ENCODE measurements around the gene GCDH. TPM values are rescaled to one million over a fixed set of nuclear protein-coding genes. Genes with fewer than 3 reads are reported as not detected.

Gene GCDH
- total RNA-seq, 1 experiment from 2014 or later, result 24.9 TPM

DNA sequence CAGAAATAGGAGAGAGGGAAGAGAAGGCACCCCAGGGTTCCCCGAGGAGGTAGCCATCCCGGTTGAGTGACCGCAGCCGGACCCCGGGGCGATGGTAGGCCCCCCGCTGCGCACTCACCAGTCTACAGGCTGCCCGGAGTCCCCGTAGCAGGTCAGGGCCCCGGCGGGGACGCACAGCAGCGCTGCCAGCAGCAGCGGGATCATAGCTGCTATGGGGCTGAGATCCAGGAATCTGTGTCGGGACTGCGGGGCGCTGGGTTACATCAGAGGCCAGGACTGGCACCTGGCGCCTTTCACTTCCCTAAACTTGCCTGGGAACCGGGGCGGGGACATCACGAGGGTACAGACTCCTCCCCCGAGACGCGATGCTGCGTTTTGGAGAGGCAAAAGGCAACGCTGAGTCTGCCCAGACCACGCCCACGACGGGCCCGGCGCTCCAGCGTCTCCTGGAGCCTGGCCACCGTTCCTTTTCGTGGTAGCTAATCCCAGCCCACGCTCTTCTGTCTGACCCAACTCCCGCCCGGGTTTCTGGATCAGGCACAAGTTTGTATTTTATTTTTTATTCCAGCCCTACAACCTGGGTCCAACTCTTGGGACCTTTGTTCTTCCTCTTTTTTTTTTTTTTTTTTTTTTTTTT, 9.7 kb upstream of the GCDH start, which contains the start of gene DNASE2:
DNASE2 (minus strand) TSS at position 278 of the 637 bp plus-strand sequence; CDS start at position 204, 74 bp downstream.
- peak within 1 kb of the TSS; percentile 95 for H2AFZ ChIP-seq (ENCODE audit: low read length)
- H3K9ac ChIP-seq (ENCODE audit: low read length), result peak within 1 kb of the TSS; percentile 98
- H3K36me3 ChIP-seq (ENCODE audit: insufficient read depth, low read length), result no peaks in the 10 kb centered on the region
- peaks cover 10% of the 10 kb centered on the region for H3K9me3 ChIP-seq (ENCODE audit: low read length)
- peak within 1 kb of the TSS; percentile 98 for H3K4me3 ChIP-seq (ENCODE audit: low read length)
- H3K27ac ChIP-seq (ENCODE audit: low read length), result peak within 1 kb of the TSS; percentile 81
- no peaks in the 10 kb centered on the region for H3K27me3 ChIP-seq (ENCODE audit: low read length)
- H3K4me1 ChIP-seq (ENCODE audit: low read length), result peaks cover 25% of the 10 kb centered on the region
- H3K9me2 ChIP-seq (replicated peaks; ENCODE audit: insufficient read depth, low read length), result no peaks in the 10 kb centered on the region
- peak within 1 kb of the TSS; percentile 94 for H3K4me2 ChIP-seq (ENCODE audit: low read depth, low read length, poor library complexity, severe bottlenecking)
- no peaks in the 10 kb centered on the region for H4K20me1 ChIP-seq (ENCODE audit: insufficient read depth, low read depth, low read length)
- DNase-seq, result peak; percentile 99
- peaks cover 5% of the 10 kb centered on the region; the same call in 1 of the 2 replicates for H3K79me2 ChIP-seq (ENCODE audit: low read length)

DNA sequence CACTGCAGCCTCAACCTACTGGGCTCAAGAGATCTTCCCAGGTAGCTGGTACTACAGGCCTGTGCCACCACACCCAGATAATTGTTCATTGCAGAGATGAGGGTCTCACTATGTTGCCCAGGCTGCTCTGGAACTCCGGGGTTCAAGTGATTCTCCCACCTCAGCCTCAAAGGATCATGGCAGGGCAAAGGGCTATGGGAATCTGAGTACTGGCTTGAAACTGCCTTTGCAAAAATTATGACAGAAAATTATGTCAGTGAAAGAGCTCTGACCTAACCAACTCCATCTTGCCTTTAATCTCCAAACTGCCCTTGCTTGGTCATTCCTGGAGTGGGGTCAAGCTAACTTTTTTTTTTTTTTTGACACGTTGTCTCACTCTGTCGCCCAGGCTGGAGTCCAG, 8.4 kb upstream of the GCDH start:
- DNase-seq, result no peak
- Histone ChIP-seq H3K36me3 (ENCODE audit: insufficient read depth, low read length) (no peaks in the 10 kb centered on the region), H3K27ac (ENCODE audit: low read length) (no peak overlapping the region), H3K4me1 (ENCODE audit: low read length) (peaks cover 25% of the 10 kb centered on the region), H2AFZ (ENCODE audit: low read length) (no peak overlapping the region), H3K79me2 (ENCODE audit: low read length) (peaks cover 5% of the 10 kb centered on the region; the same call in 1 of the 2 replicates), H4K20me1 (ENCODE audit: insufficient read depth, low read depth, low read length) (no peaks in the 10 kb centered on the region), H3K9ac (ENCODE audit: low read length) (no peak overlapping the region), H3K9me2 (replicated peaks; ENCODE audit: insufficient read depth, low read length) (no peaks in the 10 kb centered on the region), H3K27me3 (ENCODE audit: low read length) (no peaks in the 10 kb centered on the region), H3K4me2 (ENCODE audit: low read depth, low read length, poor library complexity, severe bottlenecking) (no peak overlapping the region), H3K9me3 (ENCODE audit: low read length) (peaks cover 10% of the 10 kb centered on the region), H3K4me3 (ENCODE audit: low read length) (no peak overlapping the region)

DNA sequence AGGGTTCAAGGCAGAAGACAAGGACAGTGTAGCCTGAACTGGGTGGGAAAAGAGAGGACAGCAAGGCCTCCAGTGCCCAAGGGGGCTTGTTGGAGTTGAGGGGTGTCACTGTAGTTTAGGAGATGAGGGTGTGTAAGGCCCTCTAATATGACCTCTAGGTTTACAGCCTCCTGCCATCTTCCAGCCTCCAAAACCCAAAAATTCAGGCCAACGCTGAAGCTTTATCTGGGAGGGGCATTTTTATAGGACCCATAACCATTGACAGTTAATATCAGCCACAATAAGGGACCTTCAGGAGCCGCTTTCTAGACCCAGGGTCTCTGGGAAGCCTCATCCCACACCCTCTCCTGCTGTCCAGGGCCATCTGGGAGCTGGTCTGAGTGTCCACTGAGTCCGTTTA, 6.8 kb upstream of the GCDH start:
- H3K4me1 ChIP-seq (ENCODE audit: low read length), result peaks cover 25% of the 10 kb centered on the region
- no peak for DNase-seq
- no peaks in the 10 kb centered on the region for H3K36me3 ChIP-seq (ENCODE audit: insufficient read depth, low read length)
- no peak overlapping the region for H3K9ac ChIP-seq (ENCODE audit: low read length)
- H3K27ac ChIP-seq (ENCODE audit: low read length), result no peak overlapping the region
- H3K4me2 ChIP-seq (ENCODE audit: low read depth, low read length, poor library complexity, severe bottlenecking), result no peak overlapping the region
- H2AFZ ChIP-seq (ENCODE audit: low read length), result no peak overlapping the region
- no peaks in the 10 kb centered on the region for H3K9me2 ChIP-seq (replicated peaks; ENCODE audit: insufficient read depth, low read length)
- H3K9me3 ChIP-seq (ENCODE audit: low read length), result peaks cover 10% of the 10 kb centered on the region
- H3K4me3 ChIP-seq (ENCODE audit: low read length), result no peak overlapping the region
- H4K20me1 ChIP-seq (ENCODE audit: insufficient read depth, low read depth, low read length), result no peaks in the 10 kb centered on the region
- peaks cover 5% of the 10 kb centered on the region; the same call in 1 of the 2 replicates for H3K79me2 ChIP-seq (ENCODE audit: low read length)
- H3K27me3 ChIP-seq (ENCODE audit: low read length), result no peaks in the 10 kb centered on the region

DNA sequence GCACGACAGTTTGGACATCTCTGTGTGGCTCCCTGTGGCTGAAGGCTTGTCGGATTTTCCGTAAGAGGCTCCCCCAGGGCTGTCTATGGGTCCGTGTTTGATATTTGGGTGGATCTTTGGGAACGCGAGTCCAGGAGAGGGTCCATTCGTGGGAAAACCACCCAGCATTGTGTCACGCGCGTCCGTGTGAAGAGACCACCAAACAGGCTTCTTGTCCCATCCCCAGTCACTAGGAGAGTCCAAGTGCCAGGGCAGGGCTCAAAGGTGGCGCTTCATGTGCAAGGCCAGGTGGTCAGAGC, 6.4 kb upstream of the GCDH start:
- Histone ChIP-seq H3K4me2 (ENCODE audit: low read depth, low read length, poor library complexity, severe bottlenecking) (no peak overlapping the region), H2AFZ (ENCODE audit: low read length) (0 out of 2 replicates have a peak overlapping the region, but pooled peaks have one; percentile 95), H3K79me2 (ENCODE audit: low read length) (peaks cover 5% of the 10 kb centered on the region; the same call in 1 of the 2 replicates), H3K4me1 (ENCODE audit: low read length) (peaks cover 25% of the 10 kb centered on the region), H3K27ac (ENCODE audit: low read length) (no peak overlapping the region), H3K27me3 (ENCODE audit: low read length) (no peaks in the 10 kb centered on the region), H3K9me3 (ENCODE audit: low read length) (peaks cover 10% of the 10 kb centered on the region), H3K9ac (ENCODE audit: low read length) (no peak overlapping the region), H3K4me3 (ENCODE audit: low read length) (peak overlapping the region; percentile 58; the same call in 1 of the 2 replicates), H3K36me3 (ENCODE audit: insufficient read depth, low read length) (no peaks in the 10 kb centered on the region), H3K9me2 (replicated peaks; ENCODE audit: insufficient read depth, low read length) (no peaks in the 10 kb centered on the region), H4K20me1 (ENCODE audit: insufficient read depth, low read depth, low read length) (no peaks in the 10 kb centered on the region)
- no peak for DNase-seq

DNA sequence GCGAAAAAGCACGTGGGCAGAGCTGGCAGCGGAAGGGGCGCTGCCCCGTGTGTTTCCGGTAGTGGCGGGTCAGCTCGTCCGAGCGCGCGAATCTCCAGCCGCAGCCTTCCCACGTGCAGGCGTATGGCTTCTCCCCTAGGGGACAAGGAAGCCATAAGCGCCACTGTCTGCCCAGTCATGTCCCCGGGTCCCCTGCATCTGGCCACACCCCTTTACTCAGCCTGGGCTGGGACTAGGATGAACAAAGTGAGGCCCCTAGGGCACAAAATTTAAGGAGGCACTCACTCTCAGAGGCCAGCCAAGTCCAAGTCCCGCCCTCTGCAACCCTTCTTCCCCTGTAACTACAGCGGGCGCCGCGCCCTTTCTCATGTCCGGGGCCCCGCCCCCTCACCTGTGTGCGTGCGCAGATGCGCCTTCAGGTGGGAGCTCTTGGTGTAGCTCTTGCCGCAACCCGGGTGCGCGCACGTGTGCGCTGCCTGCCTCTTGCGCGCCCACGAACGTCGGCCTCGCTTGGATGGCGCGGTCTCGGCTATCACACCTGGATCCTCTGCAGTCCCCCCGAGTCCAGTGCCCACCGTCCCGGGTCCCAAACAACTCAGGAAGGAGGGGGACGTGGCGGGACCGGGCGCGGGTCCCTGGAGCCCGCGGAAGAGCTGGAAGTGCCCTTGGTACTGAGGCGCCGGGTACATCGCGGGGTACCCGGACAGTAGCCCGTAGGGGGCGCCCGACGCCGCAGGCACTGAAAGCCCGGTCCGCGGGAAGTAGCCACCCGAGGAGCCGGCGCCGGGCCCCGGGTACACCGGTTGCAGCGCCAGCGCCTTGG, 5.8 kb upstream of the GCDH start:
- Histone ChIP-seq H3K9me3 (ENCODE audit: low read length) (peaks cover 10% of the 10 kb centered on the region), H3K36me3 (ENCODE audit: insufficient read depth, low read length) (no peaks in the 10 kb centered on the region), H3K9ac (ENCODE audit: low read length) (peak overlapping the region; percentile 46), H3K4me1 (ENCODE audit: low read length) (peaks cover 28% of the 10 kb centered on the region), H3K27me3 (ENCODE audit: low read length) (no peaks in the 10 kb centered on the region), H3K27ac (ENCODE audit: low read length) (no peak overlapping the region), H4K20me1 (ENCODE audit: insufficient read depth, low read depth, low read length) (no peaks in the 10 kb centered on the region), H3K4me2 (ENCODE audit: low read depth, low read length, poor library complexity, severe bottlenecking) (peak overlapping the region; percentile 72), H2AFZ (ENCODE audit: low read length) (peak overlapping the region; percentile 95), H3K79me2 (ENCODE audit: low read length) (peaks cover 5% of the 10 kb centered on the region; the same call in 1 of the 2 replicates), H3K9me2 (replicated peaks; ENCODE audit: insufficient read depth, low read length) (no peaks in the 10 kb centered on the region), H3K4me3 (ENCODE audit: low read length) (peak overlapping the region; percentile 58; the same call in 1 of the 2 replicates)
- peak; percentile 95 for DNase-seq

DNA sequence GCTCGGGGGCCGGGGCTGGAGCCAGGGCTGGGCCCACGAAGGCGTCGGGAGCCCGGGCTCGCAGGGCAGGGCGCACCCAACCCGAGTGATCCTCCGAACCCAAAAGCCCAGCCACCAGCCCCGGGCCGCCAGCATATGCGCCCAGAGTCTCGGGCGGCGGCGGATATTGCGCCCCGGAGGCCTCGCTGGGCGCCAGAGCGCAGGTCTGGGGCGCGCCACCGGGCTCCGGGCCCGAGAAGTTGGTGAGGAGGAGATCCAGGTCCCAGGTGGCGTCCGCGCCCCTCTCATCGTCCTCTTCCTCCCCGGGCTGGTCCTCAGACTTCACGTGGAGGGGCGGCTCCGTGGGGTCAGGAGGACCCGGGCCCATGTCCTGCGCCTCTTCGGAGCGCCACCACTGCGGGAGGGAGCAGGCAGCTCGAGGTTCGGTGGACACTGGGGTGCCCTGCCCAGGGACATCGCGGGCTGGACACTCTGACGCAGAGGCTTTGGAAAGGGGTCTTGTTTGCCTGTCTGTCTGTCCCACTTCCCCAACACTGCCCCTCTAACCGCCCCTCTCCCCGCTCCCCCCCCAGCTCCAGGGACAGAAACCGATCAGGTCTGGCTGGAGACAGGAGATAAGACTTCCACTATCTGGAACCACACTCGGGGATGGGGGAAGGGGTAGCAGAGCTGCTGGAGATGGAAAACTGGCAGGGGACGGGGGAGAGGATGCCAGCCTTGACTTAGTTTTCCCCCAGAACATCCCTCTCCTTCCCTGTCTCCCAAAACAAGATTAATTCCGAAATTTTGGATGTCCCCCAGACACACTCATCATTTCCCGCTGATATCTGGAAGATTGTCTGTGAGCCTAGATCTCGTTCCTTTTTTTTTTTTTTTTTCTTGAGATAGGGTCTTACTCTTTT, 5.0 kb upstream of the GCDH start:
- H3K4me2 ChIP-seq (ENCODE audit: low read depth, low read length, poor library complexity, severe bottlenecking), result peak overlapping the region; percentile 72
- H3K9me3 ChIP-seq (ENCODE audit: low read length), result peaks cover 10% of the 10 kb centered on the region
- peak overlapping the region; percentile 46 for H3K9ac ChIP-seq (ENCODE audit: low read length)
- peak overlapping the region; percentile 58; the same call in 1 of the 2 replicates for H3K4me3 ChIP-seq (ENCODE audit: low read length)
- peaks cover 27% of the 10 kb centered on the region for H3K4me1 ChIP-seq (ENCODE audit: low read length)
- no peak overlapping the region for H2AFZ ChIP-seq (ENCODE audit: low read length)
- no peaks in the 10 kb centered on the region for H3K27me3 ChIP-seq (ENCODE audit: low read length)
- H3K79me2 ChIP-seq (ENCODE audit: low read length), result peaks cover under 1% of the 10 kb centered on the region; the same call in 1 of the 2 replicates
- DNase-seq, result no peak
- no peaks in the 10 kb centered on the region for H3K9me2 ChIP-seq (replicated peaks; ENCODE audit: insufficient read depth, low read length)
- no peaks in the 10 kb centered on the region for H4K20me1 ChIP-seq (ENCODE audit: insufficient read depth, low read depth, low read length)
- H3K27ac ChIP-seq (ENCODE audit: low read length), result no peak overlapping the region
- H3K36me3 ChIP-seq (ENCODE audit: insufficient read depth, low read length), result no peaks in the 10 kb centered on the region

DNA sequence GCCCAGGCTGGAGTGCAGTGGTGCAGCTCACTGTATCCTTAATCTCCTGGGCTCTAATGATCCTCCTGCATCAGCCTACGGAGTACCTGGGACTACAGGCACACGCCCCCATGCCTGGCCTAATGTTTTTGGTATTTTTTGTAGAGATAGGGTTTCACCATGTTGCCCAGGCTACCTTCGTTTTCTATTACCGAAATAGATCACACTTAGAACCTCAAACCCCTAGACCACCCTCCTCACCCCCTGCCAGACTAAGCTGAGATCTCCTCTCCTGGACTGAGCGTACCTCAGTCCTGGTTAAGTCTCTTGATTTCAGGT, 4.3 kb upstream of the GCDH start:
- no peak overlapping the region for H3K4me3 ChIP-seq (ENCODE audit: low read length)
- H3K27ac ChIP-seq (ENCODE audit: low read length), result no peak overlapping the region
- H3K9me2 ChIP-seq (replicated peaks; ENCODE audit: insufficient read depth, low read length), result no peaks in the 10 kb centered on the region
- H3K27me3 ChIP-seq (ENCODE audit: low read length), result no peaks in the 10 kb centered on the region
- peaks cover 10% of the 10 kb centered on the region for H3K9me3 ChIP-seq (ENCODE audit: low read length)
- H3K4me1 ChIP-seq (ENCODE audit: low read length), result peaks cover 25% of the 10 kb centered on the region
- peaks cover 6% of the 10 kb centered on the region for H3K79me2 ChIP-seq (ENCODE audit: low read length)
- no peaks in the 10 kb centered on the region for H3K36me3 ChIP-seq (ENCODE audit: insufficient read depth, low read length)
- no peaks in the 10 kb centered on the region; the same call in 1 of the 2 replicates for H4K20me1 ChIP-seq (ENCODE audit: insufficient read depth, low read depth, low read length)
- DNase-seq, result no peak
- no peak overlapping the region for H3K9ac ChIP-seq (ENCODE audit: low read length)
- H3K4me2 ChIP-seq (ENCODE audit: low read depth, low read length, poor library complexity, severe bottlenecking), result no peak overlapping the region
- H2AFZ ChIP-seq (ENCODE audit: low read length), result no peak overlapping the region

All from Karpas-422 (cell line).